ENCODE results near the gene RUBCN. TPM values are rescaled to one million over a fixed set of nuclear protein-coding genes. Genes with fewer than 3 reads are reported as not detected.

Gene RUBCN
- total RNA-seq, 1 donor from 2014 or later, result 31.7 TPM

Other genes with a start within 250 kb of the RUBCN start
- 28.7 and 32.2 TPM in 2 replicates for gene BDH1, start 180.9 kb downstream of the RUBCN start, total RNA-seq
- gene FYTTD1, start 13.0 kb upstream of the RUBCN start, total RNA-seq, result 50.0 and 52.5 TPM in 2 replicates
- gene LRCH3, start 54.4 kb upstream of the RUBCN start, total RNA-seq, result 69.0 and 69.8 TPM in 2 replicates
- gene RPL35A, start 213.3 kb upstream of the RUBCN start, total RNA-seq, result 1,290 and 1,300 TPM in 2 replicates
- gene LMLN, start 223.3 kb upstream of the RUBCN start, total RNA-seq, result 9.6 and 10.1 TPM in 2 replicates